HEK293T (cell line): ENCODE measurements around the gene PIK3CB.

Experiments used
- ELF4 ChIP-seq: fragments of 450-650 bp; IDR thresholded peaks from 2 replicates; pipeline ENCODE4 v1.6.1; 2017; ENCODE audit warnings: antibody characterized with exemption
- FOXK2 ChIP-seq: fragments of 450-650 bp; IDR thresholded peaks from 2 replicates; pipeline ENCODE4 v1.6.1; 2016; ENCODE audit warnings: mild to moderate bottlenecking
- HDGF ChIP-seq: fragments of 450-650 bp; IDR thresholded peaks from 2 replicates; pipeline ENCODE4 v1.6.1; 2017; ENCODE audit warnings: antibody characterized with exemption, borderline replicate concordance
- L3MBTL2 ChIP-seq: fragments of 450-650 bp; conservative IDR thresholded peaks from 2 replicates; pipeline ENCODE4 v1.6.1; 2016; ENCODE audit warnings: mild to moderate bottlenecking
- SP1 ChIP-seq: fragments of 450-650 bp; IDR thresholded peaks from 2 replicates; pipeline ENCODE4 v1.6.1; 2017
- SUZ12 ChIP-seq: fragments of 450-650 bp; IDR thresholded peaks from 2 replicates; pipeline ENCODE4 v1.6.1; 2016; ENCODE audit warnings: mild to moderate bottlenecking
- ZNF384 ChIP-seq: fragments of 450-650 bp; IDR thresholded peaks from 2 replicates; pipeline ENCODE4 v1.6.1; 2016
- TF ChIP-seq, protein P1 (sequence below): fragments of 450-650 bp; IDR thresholded peaks from 2 replicates; pipeline ENCODE4 v1.6.1; 2016

DNA sequence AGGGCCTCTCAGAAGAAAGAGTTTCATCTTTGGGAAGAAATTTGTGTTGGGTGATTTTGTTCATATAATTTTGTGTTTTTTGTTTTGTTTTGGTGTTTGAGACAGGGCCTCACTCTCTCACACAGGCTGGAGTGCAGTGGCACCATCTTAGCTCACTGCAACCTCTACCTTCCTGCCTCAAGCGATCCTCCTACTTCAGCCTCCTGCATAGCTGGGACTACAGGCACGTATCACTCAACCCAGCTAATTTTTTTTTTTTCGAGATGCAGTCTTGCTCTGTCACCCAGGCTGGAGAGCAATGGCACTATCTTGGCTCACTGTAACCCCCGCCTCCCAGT lies 29.0 kb upstream of the PIK3CB start:
- TF ChIP-seq ZNF384, result no peak
- TF ChIP-seq FOXK2, result no peak
- no peak for TF ChIP-seq L3MBTL2
- TF ChIP-seq SUZ12, result no peak
- TF ChIP-seq SP1, result no peak
- TF ChIP-seq, protein P1, sequence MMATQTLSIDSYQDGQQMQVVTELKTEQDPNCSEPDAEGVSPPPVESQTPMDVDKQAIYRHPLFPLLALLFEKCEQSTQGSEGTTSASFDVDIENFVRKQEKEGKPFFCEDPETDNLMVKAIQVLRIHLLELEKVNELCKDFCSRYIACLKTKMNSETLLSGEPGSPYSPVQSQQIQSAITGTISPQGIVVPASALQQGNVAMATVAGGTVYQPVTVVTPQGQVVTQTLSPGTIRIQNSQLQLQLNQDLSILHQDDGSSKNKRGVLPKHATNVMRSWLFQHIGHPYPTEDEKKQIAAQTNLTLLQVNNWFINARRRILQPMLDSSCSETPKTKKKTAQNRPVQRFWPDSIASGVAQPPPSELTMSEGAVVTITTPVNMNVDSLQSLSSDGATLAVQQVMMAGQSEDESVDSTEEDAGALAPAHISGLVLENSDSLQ, result no peak
- no peak for TF ChIP-seq ELF4
- TF ChIP-seq HDGF, result no peak
